ENCODE measurements around the gene MACROD2.

MACROD2 gene

DNA sequence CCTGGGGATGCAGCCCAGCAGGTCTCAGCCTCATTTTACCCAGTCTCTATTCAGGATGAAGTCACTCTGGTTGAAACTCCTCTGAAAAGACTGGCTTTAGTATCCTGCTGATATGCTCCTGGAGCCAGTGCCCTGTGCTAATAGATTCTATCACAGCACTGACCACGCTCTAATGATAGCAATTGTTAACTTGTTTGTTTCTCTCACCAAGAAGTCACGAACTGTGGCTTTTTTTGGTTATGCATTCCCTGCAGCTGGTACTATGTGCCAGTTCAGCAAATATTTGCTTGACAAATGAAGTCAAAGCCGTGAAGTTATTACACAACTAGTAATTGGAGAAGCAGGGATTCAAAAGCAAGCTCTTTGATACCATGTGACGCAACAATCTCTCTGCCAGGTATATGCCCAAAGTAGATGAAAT lies 1823.3 kb downstream of the MACROD2 start:
- H3K27ac ChIP-seq (ENCODE audit: extremely low read depth, low read depth, low read length), result no peak overlapping the region
- no peaks in the 10 kb centered on the region for H3K4me1 ChIP-seq (ENCODE audit: control insufficient read depth, insufficient read depth, low read length)
- no peaks in the 10 kb centered on the region for H3K9me3 ChIP-seq (ENCODE audit: control insufficient read depth, insufficient read depth, low read depth, low read length)
- TF ChIP-seq ZNF549 (tag by site-specific recombination; IDR thresholded peaks at IDR 0.05), result no peak
- no peak for TF ChIP-seq SCRT2 (tag by site-specific recombination; IDR thresholded peaks at IDR 0.05)
- TF ChIP-seq ZNF560 (tag by site-specific recombination; IDR thresholded peaks at IDR 0.05; ENCODE audit: borderline replicate concordance), result no peak
- no peak for TF ChIP-seq ZNF121 (tag by site-specific recombination; IDR thresholded peaks at IDR 0.05)
- TF ChIP-seq ZNF146 (tag by site-specific recombination; IDR thresholded peaks at IDR 0.05), result no peak
- TF ChIP-seq OSR2 (tag by site-specific recombination; IDR thresholded peaks at IDR 0.05), result no peak
- TF ChIP-seq ZNF114 (tag by site-specific recombination; IDR thresholded peaks at IDR 0.05), result no peak
- no peak for TF ChIP-seq ZNF324 (tag by site-specific recombination; IDR thresholded peaks at IDR 0.05)
- no peak for TF ChIP-seq ZBTB10 (tag by site-specific recombination; IDR thresholded peaks at IDR 0.05)
- TF ChIP-seq ZNF433 (tag by site-specific recombination; IDR thresholded peaks at IDR 0.05; ENCODE audit: low read depth), result no peak
- no peak overlapping the region for H3K4me3 ChIP-seq (ENCODE audit: low read depth, low read length)
- ChIA-PET POLR2A (no interaction called here), CTCF (no interaction called here)
- H3K36me3 ChIP-seq (ENCODE audit: control insufficient read depth in 2 of 2, insufficient read depth in 1 of 2, low read length in 2 of 2), result no peaks in the 10 kb centered on the region

- H3K4me1 ChIP-seq (ENCODE audit: control insufficient read depth, insufficient read depth, low read length), result no peaks in the 10 kb centered on the region
Observed at GRCh38 chr20:15823718-15824117, 1828.4 kb downstream of the MACROD2 start.

More at GRCh38 chr20:15823718-15824117, 1828.4 kb downstream of the MACROD2 start:
- Histone ChIP-seq H3K27ac (ENCODE audit: extremely low read depth, low read depth, low read length) (no peak overlapping the region), H3K36me3 (ENCODE audit: control insufficient read depth in 2 of 2, insufficient read depth in 1 of 2, low read length in 2 of 2) (no peaks in the 10 kb centered on the region), H3K9me3 (ENCODE audit: control insufficient read depth, insufficient read depth, low read depth, low read length) (no peaks in the 10 kb centered on the region), H3K4me3 (ENCODE audit: low read depth, low read length) (no peak overlapping the region)
- TF ChIP-seq SP2 (tag by site-specific recombination; IDR thresholded peaks at IDR 0.05) (no peak), ZNF530 (tag by site-specific recombination; IDR thresholded peaks at IDR 0.05; ENCODE audit: low read depth) (no peak), ZBTB44 (tag by site-specific recombination; IDR thresholded peaks at IDR 0.05) (no peak), SP3 (tag by site-specific recombination; IDR thresholded peaks at IDR 0.05) (no peak), ZNF623 (tag by site-specific recombination; IDR thresholded peaks at IDR 0.05) (no peak), ZNF341 (tag by site-specific recombination; IDR thresholded peaks at IDR 0.05; ENCODE audit: low read depth) (no peak)
- TF ChIP-seq, protein P1, sequence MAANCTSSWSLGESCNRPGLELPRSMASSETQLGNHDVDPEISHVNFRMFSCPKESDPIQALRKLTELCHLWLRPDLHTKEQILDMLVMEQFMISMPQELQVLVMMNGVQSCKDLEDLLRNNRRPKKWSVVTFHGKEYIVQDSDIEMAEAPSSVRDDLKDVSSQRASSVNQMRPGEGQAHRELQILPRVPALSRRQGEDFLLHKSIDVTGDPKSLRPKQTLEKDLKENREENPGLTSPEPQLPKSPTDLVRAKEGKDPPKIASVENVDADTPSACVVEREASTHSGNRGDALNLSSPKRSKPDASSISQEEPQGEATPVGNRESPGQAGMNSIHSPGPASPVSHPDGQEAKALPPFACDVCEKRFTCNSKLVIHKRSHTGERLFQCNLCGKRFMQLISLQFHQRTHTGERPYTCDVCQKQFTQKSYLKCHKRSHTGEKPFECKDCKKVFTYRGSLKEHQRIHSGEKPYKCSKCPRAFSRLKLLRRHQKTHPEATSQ (tag by site-specific recombination; IDR thresholded peaks at IDR 0.05), result no peak
- TF ChIP-seq, protein P2, sequence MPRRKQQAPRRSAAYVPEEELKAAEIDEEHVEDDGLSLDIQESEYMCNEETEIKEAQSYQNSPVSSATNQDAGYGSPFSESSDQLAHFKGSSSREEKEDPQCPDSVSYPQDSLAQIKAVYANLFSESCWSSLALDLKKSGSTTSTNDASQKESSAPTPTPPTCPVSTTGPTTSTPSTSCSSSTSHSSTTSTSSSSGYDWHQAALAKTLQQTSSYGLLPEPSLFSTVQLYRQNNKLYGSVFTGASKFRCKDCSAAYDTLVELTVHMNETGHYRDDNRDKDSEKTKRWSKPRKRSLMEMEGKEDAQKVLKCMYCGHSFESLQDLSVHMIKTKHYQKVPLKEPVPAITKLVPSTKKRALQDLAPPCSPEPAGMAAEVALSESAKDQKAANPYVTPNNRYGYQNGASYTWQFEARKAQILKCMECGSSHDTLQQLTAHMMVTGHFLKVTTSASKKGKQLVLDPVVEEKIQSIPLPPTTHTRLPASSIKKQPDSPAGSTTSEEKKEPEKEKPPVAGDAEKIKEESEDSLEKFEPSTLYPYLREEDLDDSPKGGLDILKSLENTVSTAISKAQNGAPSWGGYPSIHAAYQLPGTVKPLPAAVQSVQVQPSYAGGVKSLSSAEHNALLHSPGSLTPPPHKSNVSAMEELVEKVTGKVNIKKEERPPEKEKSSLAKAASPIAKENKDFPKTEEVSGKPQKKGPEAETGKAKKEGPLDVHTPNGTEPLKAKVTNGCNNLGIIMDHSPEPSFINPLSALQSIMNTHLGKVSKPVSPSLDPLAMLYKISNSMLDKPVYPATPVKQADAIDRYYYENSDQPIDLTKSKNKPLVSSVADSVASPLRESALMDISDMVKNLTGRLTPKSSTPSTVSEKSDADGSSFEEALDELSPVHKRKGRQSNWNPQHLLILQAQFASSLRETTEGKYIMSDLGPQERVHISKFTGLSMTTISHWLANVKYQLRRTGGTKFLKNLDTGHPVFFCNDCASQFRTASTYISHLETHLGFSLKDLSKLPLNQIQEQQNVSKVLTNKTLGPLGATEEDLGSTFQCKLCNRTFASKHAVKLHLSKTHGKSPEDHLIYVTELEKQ (tag by site-specific recombination; IDR thresholded peaks at IDR 0.05; ENCODE audit: borderline replicate concordance), result no peak
- ChIA-PET CTCF (no interaction called here), POLR2A (no interaction called here)
